Medulla oblongata (tissue), 1 donor: ENCODE results near the gene PPP1R14D.
"Not testable (repeated sequence)": the region's sequence is repeated elsewhere in the genome, so short reads cannot be mapped to it uniquely, and the experiment has no call there.

Experiments used
- DNase-seq: peaks from one replicate; pipeline ENCODE4 v3.0.0-alpha.2; 2015; ENCODE audit errors: extremely low spot score

PPP1R14D gene

GRCh38 chr15:40828447-40829036, at the start of gene PPP1R14D:
Gene PPP1R14D (minus strand): TSS chr15:40828708. CDS start chr15:40828641, 67 bp downstream.
- no peak for DNase-seq

- DNase-seq, result no peak
Measured at GRCh38 chr15:40877694-40878093, 49.2 kb upstream of the PPP1R14D start.

- no peak for DNase-seq
Measured at GRCh38 chr15:40875991-40876730, 47.7 kb upstream of the PPP1R14D start.

- no peak for DNase-seq
Measured at GRCh38 chr15:40873694-40874561, 45.4 kb upstream of the PPP1R14D start, which contains the start of gene RHOV. Gene RHOV (minus strand): TSS chr15:40874234. CDS start chr15:40874139, 95 bp downstream.

- no peak for DNase-seq
Measured at GRCh38 chr15:40872791-40873693, 44.5 kb upstream of the PPP1R14D start.

- no peak for DNase-seq
Measured at GRCh38 chr15:40871749-40872617, 43.5 kb upstream of the PPP1R14D start.

GRCh38 chr15:40870716-40871115, 42.2 kb upstream of the PPP1R14D start:
- no peak for DNase-seq

- DNase-seq, result no peak
Measured at GRCh38 chr15:40869686-40870085, 41.2 kb upstream of the PPP1R14D start.

- no peak for DNase-seq
Measured at GRCh38 chr15:40867199-40867598, 38.7 kb upstream of the PPP1R14D start.

GRCh38 chr15:40863660-40864270, 35.3 kb upstream of the PPP1R14D start:
- no peak for DNase-seq

GRCh38 chr15:40861147-40861546, 32.6 kb upstream of the PPP1R14D start:
- not testable (repeated sequence) for DNase-seq

GRCh38 chr15:40859206-40859851, 30.8 kb upstream of the PPP1R14D start:
- peak; percentile 64 for DNase-seq

GRCh38 chr15:40858706-40859105, 30.2 kb upstream of the PPP1R14D start:
- DNase-seq, result no peak

GRCh38 chr15:40857601-40858341, 29.3 kb upstream of the PPP1R14D start:
- DNase-seq, result peak; percentile 64

GRCh38 chr15:40856746-40857145, 28.2 kb upstream of the PPP1R14D start:
- DNase-seq, result no peak

- DNase-seq, result no peak
Measured at GRCh38 chr15:40855706-40856234, 27.3 kb upstream of the PPP1R14D start.

- DNase-seq, result no peak
Measured at GRCh38 chr15:40854161-40854560, 25.7 kb upstream of the PPP1R14D start.

GRCh38 chr15:40853241-40853890, 24.9 kb upstream of the PPP1R14D start:
- no peak for DNase-seq
